H9 (cell line): ENCODE results near the gene MBTPS1. TPM values are rescaled to one million over a fixed set of nuclear protein-coding genes. Genes with fewer than 3 reads are reported as not detected.

Source experiments
- DNase-seq: peaks from one replicate; pipeline ENCODE4 v3.0.0-alpha.2; 2017
- H2AFZ ChIP-seq: one replicate; pipeline ENCODE4 v1.6.1; 2013; ENCODE audit warnings: mild to moderate bottlenecking, low read length, control low read depth, moderate library complexity
- H2AK5ac ChIP-seq: 2 replicates; pipeline ENCODE4 v1.6.1; 2013; ENCODE audit warnings: low read length, control low read depth, mixed read lengths; ENCODE audit not compliant: insufficient read length
- H2BK120ac ChIP-seq: one replicate; pipeline ENCODE4 v1.6.1; 2013; ENCODE audit warnings: low read depth, mild to moderate bottlenecking, low read length, control low read depth, inconsistent platforms; ENCODE audit not compliant: poor library complexity, severe bottlenecking
- H2BK12ac ChIP-seq: 2 replicates; pipeline ENCODE4 v1.6.1; 2013; ENCODE audit warnings: low read length, control low read depth, mixed read lengths, low read depth; ENCODE audit not compliant: insufficient read length
- H2BK15ac ChIP-seq: 2 replicates; pipeline ENCODE4 v1.6.1; 2013; ENCODE audit warnings: low read depth, low read length, control low read depth
- H2BK20ac ChIP-seq: one replicate; pipeline ENCODE4 v1.6.1; 2013; ENCODE audit warnings: low read depth, mild to moderate bottlenecking, low read length, control low read depth, inconsistent platforms; ENCODE audit not compliant: poor library complexity, severe bottlenecking
- H2BK5ac ChIP-seq: 2 replicates; pipeline ENCODE4 v1.6.1; 2013; ENCODE audit warnings: low read length, control low read depth, mixed read lengths; ENCODE audit not compliant: insufficient read length
- H3K14ac ChIP-seq: 2 replicates; pipeline ENCODE4 v1.6.1; 2013; ENCODE audit warnings: low read length, control low read depth; ENCODE audit not compliant: insufficient read depth
- H3K18ac ChIP-seq: 2 replicates; pipeline ENCODE4 v1.6.1; 2013; ENCODE audit warnings: low read depth, mild to moderate bottlenecking, mixed read lengths, low read length, control low read depth; ENCODE audit not compliant: insufficient read length
- H3K23ac ChIP-seq: 2 replicates; pipeline ENCODE4 v1.6.1; 2013; ENCODE audit warnings: low read length, control low read depth, mixed read lengths, low read depth; ENCODE audit not compliant: insufficient read length
- H3K23me2 ChIP-seq: 2 replicates; pipeline ENCODE4 v1.6.1; 2013; ENCODE audit warnings: low read depth, mild to moderate bottlenecking, mixed read lengths, low read length, control low read depth; ENCODE audit not compliant: insufficient read length, poor library complexity, severe bottlenecking
- H3K27ac ChIP-seq: 2 replicates; pipeline ENCODE4 v1.5.1; 2013; ENCODE audit warnings: low read length, control low read depth, mixed read lengths, low read depth; ENCODE audit not compliant: insufficient read length
- H3K27me3 ChIP-seq: 2 replicates; pipeline ENCODE4 v1.6.1; 2013; ENCODE audit warnings: low read length, control low read depth, inconsistent platforms; ENCODE audit not compliant: insufficient read depth
- H3K4ac ChIP-seq: 2 replicates; pipeline ENCODE4 v1.6.1; 2013; ENCODE audit warnings: low read depth, mild to moderate bottlenecking, control low read depth, inconsistent platforms, low read length, moderate library complexity
- H3K4me1 ChIP-seq: 2 replicates; pipeline ENCODE4 v1.6.1; 2013; ENCODE audit warnings: low read length, control low read depth, inconsistent platforms; ENCODE audit not compliant: insufficient read depth
- H3K4me2 ChIP-seq: 2 replicates; pipeline ENCODE4 v1.6.1; 2013; ENCODE audit warnings: low read length, control low read depth, mixed read lengths; ENCODE audit not compliant: insufficient read length, insufficient read depth
- H3K56ac ChIP-seq: 2 replicates; pipeline ENCODE4 v1.6.1; 2013; ENCODE audit warnings: low read depth, mild to moderate bottlenecking, mixed read lengths, low read length, control low read depth; ENCODE audit not compliant: insufficient read length
- H3K79me1 ChIP-seq: 2 replicates; pipeline ENCODE4 v1.6.1; 2013; ENCODE audit warnings: low read depth, mild to moderate bottlenecking, moderate library complexity, low read length, control low read depth, inconsistent platforms; ENCODE audit not compliant: insufficient read depth, poor library complexity, severe bottlenecking
- H3K79me2 ChIP-seq: 2 replicates; pipeline ENCODE4 v1.6.1; 2013; ENCODE audit warnings: low read length, control low read depth, inconsistent platforms; ENCODE audit not compliant: insufficient read depth
- H3K9ac ChIP-seq: 2 replicates; pipeline ENCODE4 v1.6.1; 2013; ENCODE audit warnings: low read length, control low read depth, mixed read lengths; ENCODE audit not compliant: insufficient read length; ENCODE audit errors: extremely low read depth
- H3K9me3 ChIP-seq: one replicate; pipeline ENCODE4 v1.6.1; 2013; ENCODE audit warnings: low read depth, low read length, inconsistent platforms; ENCODE audit not compliant: control insufficient read depth
- H3T11ph ChIP-seq: one replicate; pipeline ENCODE4 v1.6.1; 2013; ENCODE audit warnings: mild to moderate bottlenecking, low read length, control low read depth, inconsistent platforms
- H4K20me1 ChIP-seq: one replicate; pipeline ENCODE4 v1.6.1; 2013; ENCODE audit not compliant: control insufficient read depth, insufficient read length, insufficient read depth
- H4K5ac ChIP-seq: 2 replicates; pipeline ENCODE4 v1.6.1; 2013; ENCODE audit warnings: low read depth, mild to moderate bottlenecking, mixed read lengths, low read length, control low read depth; ENCODE audit not compliant: insufficient read length
- H4K8ac ChIP-seq: replicated peaks from 2 replicates; pipeline ENCODE4 v1.6.1; 2013; ENCODE audit warnings: low read length, control low read depth, mixed read lengths, low read depth; ENCODE audit not compliant: insufficient read length
- H4K91ac ChIP-seq: 2 replicates; pipeline ENCODE4 v1.6.1; 2013; ENCODE audit warnings: low read depth, mild to moderate bottlenecking, moderate library complexity, mixed read lengths, low read length, control low read depth; ENCODE audit not compliant: insufficient read length
- H3K27ac Mint-ChIP-seq, 3 experiments: 2 replicates in 2 of 3; 3 replicates in 1 of 3; pipeline ENCODE4 v1.8.0; 2020 to 2021; ENCODE audit warnings: mixed read lengths in 3 of 3, mild to moderate bottlenecking in 1 of 3, moderate library complexity in 1 of 3
- H3K27me3 Mint-ChIP-seq: 2 replicates; pipeline ENCODE4 v1.8.0; 2021; ENCODE audit warnings: low read depth, mild to moderate bottlenecking, moderate library complexity, mixed read lengths
- H3K36me3 Mint-ChIP-seq, 3 experiments: 2 replicates in 2 of 3; 3 replicates in 1 of 3; pipeline ENCODE4 v1.8.0; 2020 to 2021; ENCODE audit warnings: low read depth in 3 of 3, mixed read lengths in 3 of 3; ENCODE audit not compliant: insufficient read depth in 1 of 3
- H3K4me1 Mint-ChIP-seq, 2 experiments: 2 replicates each; pipeline ENCODE4 v1.8.0; 2020; ENCODE audit warnings: mixed read lengths in 2 of 2
- H3K4me3 Mint-ChIP-seq, 2 experiments: 2 replicates in 1 of 2; 3 replicates in 1 of 2; pipeline ENCODE4 v1.8.0; 2020 to 2021; ENCODE audit warnings: mild to moderate bottlenecking in 2 of 2, mixed read lengths in 2 of 2, moderate library complexity in 1 of 2
- H3K9me3 Mint-ChIP-seq, 2 experiments: 2 replicates in 1 of 2; 3 replicates in 1 of 2; pipeline ENCODE4 v1.8.0; 2020; ENCODE audit warnings: mild to moderate bottlenecking in 2 of 2, mixed read lengths in 2 of 2, moderate library complexity in 1 of 2
- CTCF ChIP-seq: fragments of 200-600 bp; sonication (generic); conservative IDR thresholded peaks from 3 replicates; pipeline ENCODE4 v1.8.0; 2021; ENCODE audit warnings: antibody characterized with exemption, mild to moderate bottlenecking
- WGBS: extraction: QIAGEN DNeasy Blood & Tissue Kit; methylation state at CpG from one replicate; pipeline ENCODE4 v1.1.7; 2013; ENCODE audit warnings: missing lambda C conversion rate, low lambda C conversion rate, mixed read lengths; ENCODE audit not compliant: insufficient read length; ENCODE audit errors: extremely low coverage; 5-methylcytosine and 5-hydroxymethylcytosine counted together
- total RNA-seq: library from RNA; stranded (reverse); gene quantifications from 2 replicates; pipeline ENCODE4 v1.2.1, GENCODE V29; 2021

Gene MBTPS1
- total RNA-seq, 1 experiment from 2014 or later, result 48.7 TPM

- Histone ChIP-seq H3K23me2 (no peaks in the 10 kb centered on the region), H3K9me3 (no peaks in the 10 kb centered on the region), H4K8ac (no peak overlapping the region), H3K4me2 (no peak overlapping the region), H2BK120ac (no peak overlapping the region), H3T11ph (no peak overlapping the region), H2AK5ac (no peak overlapping the region), H3K56ac (no peak overlapping the region), H3K79me1 (no peaks in the 10 kb centered on the region), H2BK5ac (no peak overlapping the region), H3K14ac (no peak overlapping the region), H2BK20ac (no peak overlapping the region), H4K5ac (no peak overlapping the region), H3K27ac (no peak overlapping the region), H3K4ac (no peak overlapping the region), H3K18ac (no peak overlapping the region), H4K91ac (no peak overlapping the region), H2BK15ac (no peak overlapping the region), H4K20me1 (no peaks in the 10 kb centered on the region), H2BK12ac (no peak overlapping the region), H2AFZ (no peak overlapping the region), H3K79me2 (no peaks in the 10 kb centered on the region), H3K27me3 (no peaks in the 10 kb centered on the region), H3K23ac (no peak overlapping the region), H3K9ac (no peak overlapping the region), H3K4me1 (no peaks in the 10 kb centered on the region; the same call in 1 of the 2 replicates)
- Mint-ChIP-seq H3K4me1 (peaks cover 24 to 42% of the 10 kb centered on the region in 2 experiments), H3K4me3 (no peak overlapping the region), H3K27me3 (peaks cover 22% of the 10 kb centered on the region), H3K9me3 (no peaks in the 10 kb centered on the region; a peak in 1 of 5 replicates), H3K36me3 (peaks cover 0 to 4% (median 0%) of the 10 kb centered on the region in 3 experiments; a peak in 1 of 7 replicates), H3K27ac (no peak overlapping the region; a peak in 1 of 7 replicates)
- no peak for DNase-seq
- WGBS, result no CpG with 5 or more reads among the region's 42 CpGs
- no peak for TF ChIP-seq CTCF
Observed at GRCh38 chr16:84040823-84041820, 75.6 kb downstream of the MBTPS1 start.
